ENCODE data around the gene ECPAS. TPM values are rescaled to one million over a fixed set of nuclear protein-coding genes. Genes with fewer than 3 reads are reported as not detected.

The ECPAS gene
- polyA plus RNA-seq, 4 donors = 24.0 to 61.7 (median 26.1) TPM

- no peaks in the 10 kb centered on the region for H3K27me3 ChIP-seq (ENCODE audit: control insufficient read depth in 3 of 3, insufficient read depth in 3 of 3, low read length in 3 of 3)
- H3K4me1 ChIP-seq (ENCODE audit: control insufficient read depth in 3 of 3, insufficient read depth in 2 of 3, low read depth in 1 of 3, low read length in 2 of 3) = no peaks in the 10 kb centered on the region
- no peak overlapping the region for H3K4me3 ChIP-seq (ENCODE audit: low read depth in 1 of 3, low read length in 3 of 3)
- H3K9me3 ChIP-seq (ENCODE audit: control insufficient read depth in 2 of 2, insufficient read depth in 1 of 2, low read depth in 1 of 2, low read length in 1 of 2) = no peaks in the 10 kb centered on the region
- H3K36me3 ChIP-seq (ENCODE audit: control insufficient read depth in 3 of 3, insufficient read depth in 2 of 3, low read depth in 1 of 3, low read length in 3 of 3) = peaks cover 15 to 40% (median 22%) of the 10 kb centered on the region in 3 donors
- no peak overlapping the region for H3K27ac ChIP-seq (ENCODE audit: low read depth in 1 of 3, low read length in 2 of 3)
- FAIRE-seq (no peak), DNase-seq (no peak)
- 90 to 91% (median 91%) methylated on average over 2 of the region's 2 CpGs for WGBS, 3 donors
Measured at GRCh38 chr9:111375062-111375461, 109.1 kb downstream of the ECPAS start.

GRCh38 chr9:111372297-111372696 lies 111.9 kb downstream of the ECPAS start:
- DNase-seq = no peak
- Histone ChIP-seq H3K27me3 (ENCODE audit: control insufficient read depth in 3 of 3, insufficient read depth in 3 of 3, low read length in 3 of 3) (no peaks in the 10 kb centered on the region), H3K9me3 (ENCODE audit: control insufficient read depth in 2 of 2, insufficient read depth in 1 of 2, low read depth in 1 of 2, low read length in 1 of 2) (no peaks in the 10 kb centered on the region), H3K4me3 (ENCODE audit: low read depth in 1 of 3, low read length in 3 of 3) (no peak overlapping the region), H3K27ac (ENCODE audit: low read depth in 1 of 3, low read length in 2 of 3) (no peak overlapping the region), H3K36me3 (ENCODE audit: control insufficient read depth in 3 of 3, insufficient read depth in 2 of 3, low read depth in 1 of 3, low read length in 3 of 3) (peaks cover 17 to 49% (median 25%) of the 10 kb centered on the region in 3 donors), H3K4me1 (ENCODE audit: control insufficient read depth in 3 of 3, insufficient read depth in 2 of 3, low read depth in 1 of 3, low read length in 2 of 3) (no peaks in the 10 kb centered on the region)
- no peak for FAIRE-seq
- WGBS, 3 donors = 97 to 98% (median 98%) methylated on average over 6 of the region's 6 CpGs

GRCh38 chr9:111366978-111367377 lies 117.2 kb downstream of the ECPAS start:
- H3K4me3 ChIP-seq (ENCODE audit: low read depth in 1 of 3, low read length in 3 of 3) = no peak overlapping the region
- FAIRE-seq = no peak
- peaks cover 14 to 42% (median 24%) of the 10 kb centered on the region in 3 donors for H3K36me3 ChIP-seq (ENCODE audit: control insufficient read depth in 3 of 3, insufficient read depth in 2 of 3, low read depth in 1 of 3, low read length in 3 of 3)

GRCh38 chr9:111362526-111362925 lies 121.7 kb downstream of the ECPAS start:
- Histone ChIP-seq H3K4me3 (ENCODE audit: low read depth in 1 of 3, low read length in 3 of 3) (no peak overlapping the region), H3K4me1 (ENCODE audit: control insufficient read depth in 3 of 3, insufficient read depth in 2 of 3, low read depth in 1 of 3, low read length in 2 of 3) (no peaks in the 10 kb centered on the region), H3K27ac (ENCODE audit: low read depth in 1 of 3, low read length in 2 of 3) (no peak overlapping the region), H3K27me3 (ENCODE audit: control insufficient read depth in 3 of 3, insufficient read depth in 3 of 3, low read length in 3 of 3) (no peaks in the 10 kb centered on the region), H3K36me3 (ENCODE audit: control insufficient read depth in 3 of 3, insufficient read depth in 2 of 3, low read depth in 1 of 3, low read length in 3 of 3) (peaks cover 4 to 15% (median 11%) of the 10 kb centered on the region in 3 donors), H3K9me3 (ENCODE audit: control insufficient read depth in 2 of 2, insufficient read depth in 1 of 2, low read depth in 1 of 2, low read length in 1 of 2) (no peaks in the 10 kb centered on the region)
- DNase-seq (no peak), FAIRE-seq (no peak)
- WGBS, 3 donors = 92 to 96% (median 93%) methylated on average over 5 of the region's 5 CpGs

More at GRCh38 chr9:111366978-111367377, 117.2 kb downstream of the ECPAS start:
- 91 to 92% (median 91%) methylated on average over 1 of the region's 1 CpG for WGBS, 3 donors
- Histone ChIP-seq H3K9me3 (ENCODE audit: control insufficient read depth in 2 of 2, insufficient read depth in 1 of 2, low read depth in 1 of 2, low read length in 1 of 2) (no peaks in the 10 kb centered on the region), H3K27ac (ENCODE audit: low read depth in 1 of 3, low read length in 2 of 3) (no peak overlapping the region), H3K4me1 (ENCODE audit: control insufficient read depth in 3 of 3, insufficient read depth in 2 of 3, low read depth in 1 of 3, low read length in 2 of 3) (no peaks in the 10 kb centered on the region), H3K27me3 (ENCODE audit: control insufficient read depth in 3 of 3, insufficient read depth in 3 of 3, low read length in 3 of 3) (no peaks in the 10 kb centered on the region)
- no peak for DNase-seq

GRCh38 chr9:111360881-111361280 lies 123.3 kb downstream of the ECPAS start:
- no peak for DNase-seq
- FAIRE-seq = no peak
- Histone ChIP-seq H3K27me3 (ENCODE audit: control insufficient read depth in 3 of 3, insufficient read depth in 3 of 3, low read length in 3 of 3) (no peaks in the 10 kb centered on the region), H3K27ac (ENCODE audit: low read depth in 1 of 3, low read length in 2 of 3) (no peak overlapping the region), H3K4me3 (ENCODE audit: low read depth in 1 of 3, low read length in 3 of 3) (no peak overlapping the region), H3K4me1 (ENCODE audit: control insufficient read depth in 3 of 3, insufficient read depth in 2 of 3, low read depth in 1 of 3, low read length in 2 of 3) (no peaks in the 10 kb centered on the region), H3K9me3 (ENCODE audit: control insufficient read depth in 2 of 2, insufficient read depth in 1 of 2, low read depth in 1 of 2, low read length in 1 of 2) (no peaks in the 10 kb centered on the region), H3K36me3 (ENCODE audit: control insufficient read depth in 3 of 3, insufficient read depth in 2 of 3, low read depth in 1 of 3, low read length in 3 of 3) (peaks cover 4 to 11% (median 10%) of the 10 kb centered on the region in 3 donors)
- 73 to 94% (median 91%) methylated on average over 2 of the region's 2 CpGs for WGBS, 3 donors

GRCh38 chr9:111356481-111357244 lies 127.5 kb downstream of the ECPAS start:
- peaks cover 0 to 4% (median 0%) of the 10 kb centered on the region in 3 donors for H3K36me3 ChIP-seq (ENCODE audit: control insufficient read depth in 3 of 3, insufficient read depth in 2 of 3, low read depth in 1 of 3, low read length in 3 of 3)
- no peaks in the 10 kb centered on the region for H3K27me3 ChIP-seq (ENCODE audit: control insufficient read depth in 3 of 3, insufficient read depth in 3 of 3, low read length in 3 of 3)
- H3K4me3 ChIP-seq (ENCODE audit: low read depth in 1 of 3, low read length in 3 of 3) = no peak overlapping the region
- DNase-seq = no peak
- no peak for FAIRE-seq
- WGBS, 3 donors = 59 to 65% (median 61%) methylated on average over 11 of the region's 11 CpGs
- no peaks in the 10 kb centered on the region for H3K4me1 ChIP-seq (ENCODE audit: control insufficient read depth in 3 of 3, insufficient read depth in 2 of 3, low read depth in 1 of 3, low read length in 2 of 3)
- peak overlapping the region in 1 of 3 donors; percentile 80 for H3K27ac ChIP-seq (ENCODE audit: low read depth in 1 of 3, low read length in 2 of 3)
- peaks cover 0 to 2% of the 10 kb centered on the region in 2 donors for H3K9me3 ChIP-seq (ENCODE audit: control insufficient read depth in 2 of 2, insufficient read depth in 1 of 2, low read depth in 1 of 2, low read length in 1 of 2)

- H3K27me3 ChIP-seq (ENCODE audit: control insufficient read depth in 3 of 3, insufficient read depth in 3 of 3, low read length in 3 of 3) = no peaks in the 10 kb centered on the region
- peaks cover 0 to 2% of the 10 kb centered on the region in 2 donors for H3K9me3 ChIP-seq (ENCODE audit: control insufficient read depth in 2 of 2, insufficient read depth in 1 of 2, low read depth in 1 of 2, low read length in 1 of 2)
- H3K36me3 ChIP-seq (ENCODE audit: control insufficient read depth in 3 of 3, insufficient read depth in 2 of 3, low read depth in 1 of 3, low read length in 3 of 3) = no peaks in the 10 kb centered on the region
- no peak overlapping the region for H3K27ac ChIP-seq (ENCODE audit: low read depth in 1 of 3, low read length in 2 of 3)
- 15 to 49% (median 34%) methylated on average over 2 of the region's 2 CpGs for WGBS, 3 donors
- DNase-seq (peak in 1 of 2 donors; percentile 12), FAIRE-seq (no peak)
- H3K4me3 ChIP-seq (ENCODE audit: low read depth in 1 of 3, low read length in 3 of 3) = no peak overlapping the region
- no peaks in the 10 kb centered on the region for H3K4me1 ChIP-seq (ENCODE audit: control insufficient read depth in 3 of 3, insufficient read depth in 2 of 3, low read depth in 1 of 3, low read length in 2 of 3)
Measured at GRCh38 chr9:111352545-111352944, 131.6 kb downstream of the ECPAS start.

- Histone ChIP-seq H3K4me3 (ENCODE audit: low read depth in 1 of 3, low read length in 3 of 3) (no peak overlapping the region), H3K4me1 (ENCODE audit: control insufficient read depth in 3 of 3, insufficient read depth in 2 of 3, low read depth in 1 of 3, low read length in 2 of 3) (no peaks in the 10 kb centered on the region), H3K27ac (ENCODE audit: low read depth in 1 of 3, low read length in 2 of 3) (no peak overlapping the region), H3K27me3 (ENCODE audit: control insufficient read depth in 3 of 3, insufficient read depth in 3 of 3, low read length in 3 of 3) (no peaks in the 10 kb centered on the region), H3K36me3 (ENCODE audit: control insufficient read depth in 3 of 3, insufficient read depth in 2 of 3, low read depth in 1 of 3, low read length in 3 of 3) (no peaks in the 10 kb centered on the region), H3K9me3 (ENCODE audit: control insufficient read depth in 2 of 2, insufficient read depth in 1 of 2, low read depth in 1 of 2, low read length in 1 of 2) (peaks cover 0 to 2% of the 10 kb centered on the region in 2 donors)
- FAIRE-seq = no peak
- DNase-seq = no peak
Measured at GRCh38 chr9:111350556-111350955, 133.6 kb downstream of the ECPAS start.

Measured in small intestine (tissue), 7 donors.